Measurements from ENCODE around the gene HSPBAP1. TPM values are rescaled to one million over a fixed set of nuclear protein-coding genes. Genes with fewer than 3 reads are reported as not detected.

The HSPBAP1 gene
- total and polyA plus RNA-seq, 2 of the 4 experiments (the other 2 are of a cell fraction) = 2.6 to 4.8 TPM

GRCh38 chr3:122742234-122742633, 51.4 kb downstream of the HSPBAP1 start:
- CTCF ChIA-PET = no interaction called here
- no peak for ATAC-seq (ENCODE audit: low read depth)

More at GRCh38 chr3:122742234-122742633, 51.4 kb downstream of the HSPBAP1 start:
- POLR2A ChIA-PET (ENCODE audit: unreplicated experiment) = no interaction called here
- Histone ChIP-seq H3K4me2 (ENCODE audit: low read depth, low read length) (no peak overlapping the region), H2AFZ (replicated peaks; ENCODE audit: low read length, poor library complexity) (no peak overlapping the region), H3K36me3 (ENCODE audit: control insufficient read depth, insufficient read depth, low read length) (peaks cover 2% of the 10 kb centered on the region; the same call in 1 of the 2 replicates), H2AK9ac (replicated peaks; ENCODE audit: low read depth, low read length, poor library complexity) (no peak overlapping the region), H2BK5ac (ENCODE audit: low read depth, low read length, poor library complexity, severe bottlenecking) (no peak overlapping the region), H3K9me1 (ENCODE audit: insufficient read depth, low read length) (no peaks in the 10 kb centered on the region), H3K23ac (ENCODE audit: low read depth, low read length) (no peak overlapping the region), H2AK5ac (ENCODE audit: low read depth, low read length) (no peak overlapping the region), H3K18ac (ENCODE audit: low read depth, low read length) (no peak overlapping the region), H3K27ac (ENCODE audit: insufficient read depth, low read length) (no peak overlapping the region), H3K9ac (ENCODE audit: low read depth, low read length) (no peak overlapping the region), H4K91ac (ENCODE audit: insufficient read depth, low read depth, low read length) (no peak overlapping the region), H3K4me1 (ENCODE audit: control insufficient read depth, insufficient read depth, low read length) (no peaks in the 10 kb centered on the region; the same call in 1 of the 2 replicates), H2BK20ac (ENCODE audit: low read depth, low read length) (no peak overlapping the region), H3K27me3 (ENCODE audit: control insufficient read depth, insufficient read depth, low read length) (no peaks in the 10 kb centered on the region), H2BK120ac (ENCODE audit: low read depth, low read length) (no peak overlapping the region), H3K79me1 (ENCODE audit: low read depth in 1 of 2, low read length in 2 of 2) (no peaks in the 10 kb centered on the region), H4K20me1 (ENCODE audit: insufficient read depth, low read length) (no peaks in the 10 kb centered on the region), H3K9me3 (ENCODE audit: control insufficient read depth, insufficient read depth, low read length) (no peaks in the 10 kb centered on the region), H3K4ac (ENCODE audit: low read depth, low read length) (no peak overlapping the region), H4K5ac (ENCODE audit: low read depth, low read length) (no peak overlapping the region), H2BK15ac (ENCODE audit: low read depth, low read length) (no peak overlapping the region), H3K56ac (ENCODE audit: extremely low read depth, insufficient read depth, low read length) (no peak overlapping the region), H3K4me3 (ENCODE audit: insufficient read depth, low read depth, low read length) (no peak overlapping the region), H4K8ac (ENCODE audit: low read depth in 2 of 2, low read length in 2 of 2) (no peak overlapping the region), H3K14ac (replicated peaks; ENCODE audit: low read depth, low read length) (no peak overlapping the region)
- intact Hi-C loops (cut with micrococcal nuclease) = no loop called here
- dilution Hi-C loops (cut with HindIII; ENCODE audit: low sequenced_read_pairs, unreplicated experiment) = no loop called here
- no peak for TF ChIP-seq CEBPB (IDR thresholded peaks at IDR 0.05; ENCODE audit: low read depth, low read length)
- no peak for TF ChIP-seq RCOR1 (IDR thresholded peaks at IDR 0.05; ENCODE audit: insufficient replicate concordance, low read length)
- no peak for TF ChIP-seq FOS (IDR thresholded peaks at IDR 0.05; ENCODE audit: low read depth, low read length)
- TF ChIP-seq ELK1 (IDR thresholded peaks at IDR 0.05; ENCODE audit: borderline replicate concordance, low read depth, low read length) = no peak
- TF ChIP-seq CTCF (conservative IDR thresholded peaks at IDR 0.05; ENCODE audit: low read depth, low read length) = no peak
- no peak for TF ChIP-seq NFE2L2 (IDR thresholded peaks at IDR 0.05; ENCODE audit: low read depth, low read length)
- TF ChIP-seq MAZ (IDR thresholded peaks at IDR 0.05; ENCODE audit: borderline replicate concordance, low read depth, low read length) = no peak
- no peak for TF ChIP-seq MAFK (IDR thresholded peaks at IDR 0.05; ENCODE audit: low read depth, low read length)
- TF ChIP-seq SMC3 (IDR thresholded peaks at IDR 0.05; ENCODE audit: low read depth, low read length) = no peak
- no peak for DNase-seq
- BruUV-seq (replicated peaks) = no TSS peak
- in situ Hi-C loops (cut with MboI; ENCODE audit: low sequenced_read_pairs) = no loop called here
